HepG2 (cell line): ENCODE data around the gene DENND4B. TPM values are rescaled to one million over a fixed set of nuclear protein-coding genes. Genes with fewer than 3 reads are reported as not detected.
A peak's percentile ranks its signal among the peaks of the same experiment; 100 is the strongest.

ENCODE experiments used
- ARNTL ChIP-seq: sonication (generic); formaldehyde crosslinking; IDR thresholded peaks from 2 replicates; pipeline ENCODE4 v1.4.0; 2020; ENCODE audit warnings: mild to moderate bottlenecking, missing genetic modification reagents
- CENPX ChIP-seq: sonication (generic); formaldehyde crosslinking; IDR thresholded peaks from 2 replicates; pipeline ENCODE4 v1.9.0; 2021; ENCODE audit warnings: mild to moderate bottlenecking, missing genetic modification reagents, moderate library complexity
- CREB1 ChIP-seq, 2 experiments: fragments of 450-650 bp in 1 of 2; IDR thresholded peaks; 2 replicates each; pipeline ENCODE4 v1.6.1; 2016 to 2017; ENCODE audit warnings: control low read depth in 1 of 2, mild to moderate bottlenecking in 1 of 2, missing compliant biosample characterization in 1 of 2, missing genetic modification characterization in 1 of 2
- DBP ChIP-seq: sonication (generic); formaldehyde crosslinking; IDR thresholded peaks from 2 replicates; pipeline ENCODE4 v1.4.0; 2020; ENCODE audit warnings: missing genetic modification reagents; ENCODE audit errors: not compliant biosample characterization
- EED ChIP-seq: sonication (generic); formaldehyde crosslinking; IDR thresholded peaks from 2 replicates; pipeline ENCODE4 v1.5.0; 2020; ENCODE audit warnings: mild to moderate bottlenecking, missing genetic modification reagents
- FOSL1 ChIP-seq: sonication (generic); formaldehyde crosslinking; IDR thresholded peaks from 2 replicates; pipeline ENCODE4 v1.9.0; 2021; ENCODE audit warnings: missing genetic modification reagents, borderline replicate concordance
- FOXA1 ChIP-seq, 2 experiments: fragments of 450-650 bp in 1 of 2; sonication (generic) in 1 of 2; formaldehyde crosslinking in 1 of 2; IDR thresholded peaks; 2 replicates each; pipeline versions ENCODE4 v1.4.0 to v1.6.1; 2016 to 2020; ENCODE audit warnings: missing genetic modification reagents in 1 of 2
- GPBP1L1 ChIP-seq: sonication (generic); formaldehyde crosslinking; IDR thresholded peaks from 2 replicates; pipeline ENCODE4 v1.5.0; 2020; ENCODE audit warnings: mild to moderate bottlenecking, missing genetic modification reagents
- HIVEP1 ChIP-seq: sonication (generic); formaldehyde crosslinking; IDR thresholded peaks from 2 replicates; pipeline ENCODE4 v1.4.0; 2020; ENCODE audit warnings: mild to moderate bottlenecking, missing genetic modification reagents
- HNRNPK ChIP-seq: fragments of 200-400 bp; formaldehyde crosslinking; IDR thresholded peaks from 2 replicates; pipeline ENCODE4 v1.6.1; 2018; ENCODE audit warnings: low read length, low read depth, moderate library complexity, mild to moderate bottlenecking; ENCODE audit not compliant: poor library complexity, severe bottlenecking
- ISX ChIP-seq: sonication (generic); formaldehyde crosslinking; conservative IDR thresholded peaks from 2 replicates; pipeline ENCODE4 v1.5.0; 2020; ENCODE audit warnings: missing genetic modification reagents
- MAF1 ChIP-seq: sonication (generic); formaldehyde crosslinking; IDR thresholded peaks from 2 replicates; pipeline ENCODE4 v1.5.0; 2020; ENCODE audit warnings: missing genetic modification reagents, borderline replicate concordance
- MIXL1 ChIP-seq: IDR thresholded peaks from 2 replicates; pipeline ENCODE4 v1.6.1; 2016
- RELA ChIP-seq: sonication (generic); formaldehyde crosslinking; IDR thresholded peaks from 2 replicates; pipeline ENCODE4 v1.4.0; 2020; ENCODE audit warnings: missing genetic modification reagents
- RORA ChIP-seq: sonication (generic); formaldehyde crosslinking; IDR thresholded peaks from 2 replicates; pipeline ENCODE4 v1.5.0; 2020; ENCODE audit warnings: mild to moderate bottlenecking, missing genetic modification reagents, moderate library complexity
- SP5 ChIP-seq: IDR thresholded peaks from 2 replicates; pipeline ENCODE4 v1.6.1; 2016; ENCODE audit warnings: low read depth, borderline replicate concordance
- TERF1 ChIP-seq: sonication (generic); formaldehyde crosslinking; IDR thresholded peaks from 2 replicates; pipeline ENCODE4 v1.8.0; 2022; ENCODE audit warnings: mild to moderate bottlenecking, missing genetic modification reagents, moderate library complexity
- YEATS4 ChIP-seq: sonication (generic); formaldehyde crosslinking; IDR thresholded peaks from 2 replicates; pipeline ENCODE4 v1.4.0; 2020; ENCODE audit warnings: missing genetic modification reagents, borderline replicate concordance
- ZNF296 ChIP-seq: sonication (generic); formaldehyde crosslinking; conservative IDR thresholded peaks from 2 replicates; pipeline ENCODE4 v1.5.0; 2020; ENCODE audit warnings: mild to moderate bottlenecking, missing genetic modification reagents
- ZNF468 ChIP-seq: sonication (generic); formaldehyde crosslinking; IDR thresholded peaks from 2 replicates; pipeline ENCODE4 v1.8.0; 2022; ENCODE audit warnings: mild to moderate bottlenecking, moderate library complexity, missing genetic modification reagents
- ZNF496 ChIP-seq: sonication (generic); formaldehyde crosslinking; IDR thresholded peaks from 2 replicates; pipeline ENCODE4 v1.8.1; 2023; ENCODE audit warnings: mild to moderate bottlenecking, moderate library complexity, missing genetic modification reagents; ENCODE audit not compliant: insufficient replicate concordance
- ZNF558 ChIP-seq: sonication (generic); formaldehyde crosslinking; IDR thresholded peaks from 2 replicates; pipeline ENCODE4 v1.9.0; 2022; ENCODE audit warnings: mild to moderate bottlenecking, missing genetic modification reagents, borderline replicate concordance
- ZNF724P ChIP-seq: sonication (generic); formaldehyde crosslinking; IDR thresholded peaks from 2 replicates; pipeline ENCODE4 v1.8.0; 2022; ENCODE audit warnings: missing genetic modification reagents, borderline replicate concordance
- ZNF776 ChIP-seq: sonication (generic); formaldehyde crosslinking; IDR thresholded peaks from 2 replicates; pipeline ENCODE4 v1.4.0; 2020; ENCODE audit warnings: mild to moderate bottlenecking, missing genetic modification reagents
- ZNF841 ChIP-seq: sonication (generic); formaldehyde crosslinking; IDR thresholded peaks from 2 replicates; pipeline ENCODE4 v1.8.1; 2023; ENCODE audit warnings: missing genetic modification reagents, borderline replicate concordance
- polyA plus RNA-seq, 8 experiments: library from polyadenylated mRNA; depleted of rRNA in 3 of 8; stranded (reverse) in 7 of 8; unstranded in 1 of 8; fragments of >200 nt; fragmentation: Illumina TruSeq in 4 of 8; extraction: Trizol in 4 of 8; gene quantifications; 2 replicates each; pipeline versions ENCODE4 v1.2.1 to v1.2.3, GENCODE V29; 2011 to 2016; ENCODE audit warnings: low read depth in 4 of 8, missing spikeins in 1 of 8, mixed read lengths in 1 of 8; ENCODE audit not compliant: insufficient read depth in 1 of 8
- total RNA-seq, 5 experiments: library from RNA; depleted of rRNA; stranded (reverse); fragments of >200 nt; fragmentation: Illumina TruSeq; extraction: Trizol; gene quantifications; 2 replicates each; pipeline ENCODE4 v1.2.3, GENCODE V29; 2016; ENCODE audit warnings: low read depth in 1 of 5

The DENND4B gene
- total and polyA plus RNA-seq, 2 of the 13 experiments (the other 11 are each of a cell fraction or from before 2014, with no cell fraction given) = 15.1 to 20.3 TPM

- TF ChIP-seq YEATS4 (no peak; the same call in none of the 2 replicates), HIVEP1 (CRISPR knock-in tag) (peak; percentile 80; the same call in 1 of the 2 replicates), MIXL1 (CRISPR knock-in tag) (0 out of 2 replicates have a peak, but pooled peaks have one; percentile 12), FOXA1 (IDR thresholded peaks at IDR 0.05) (no peak), FOXA1 (CRISPR knock-in tag; IDR thresholded peaks at IDR 0.05) (no peak), ZNF841 (CRISPR knock-in tag) (no peak), ZNF468 (CRISPR knock-in tag) (no peak), DBP (CRISPR knock-in tag) (no peak), ZNF296 (no peak), ARNTL (CRISPR knock-in tag) (0 out of 2 replicates have a peak, but pooled peaks have one; percentile 47), HNRNPK (no peak), CENPX (CRISPR knock-in tag) (no peak), GPBP1L1 (CRISPR knock-in tag) (no peak), EED (CRISPR knock-in tag) (peak; percentile 64; the same call in 1 of the 2 replicates), ZNF558 (CRISPR knock-in tag) (no peak), RORA (no peak), ZNF776 (CRISPR knock-in tag) (no peak), ZNF496 (CRISPR knock-in tag) (no peak), ZNF724P (CRISPR knock-in tag) (no peak), ISX (no peak), RELA (no peak), CREB1 (IDR thresholded peaks at IDR 0.05) (peak; percentile 75), CREB1 (CRISPR knock-in tag; IDR thresholded peaks at IDR 0.05) (peak; percentile 77), MAF1 (CRISPR knock-in tag) (no peak), FOSL1 (CRISPR knock-in tag) (no peak), SP5 (CRISPR knock-in tag) (0 out of 2 replicates have a peak, but pooled peaks have one; percentile 26), TERF1 (CRISPR knock-in tag) (no peak)
Measured at GRCh38 chr1:153922972-153923925, 23.3 kb downstream of the DENND4B start, which contains the start of gene GATAD2B (continued).
